GM12878 (cell line): ENCODE data around the gene R3HDM2. TPM values are rescaled to one million over a fixed set of nuclear protein-coding genes. Genes with fewer than 3 reads are reported as not detected.

Experiments
- CUX1 ChIP-seq: IDR thresholded peaks from 2 replicates; pipeline ENCODE4 v1.6.1; 2012; ENCODE audit warnings: improper control_type of control experiment, low read depth, low read length; ENCODE audit not compliant: insufficient replicate concordance
- GATAD2B ChIP-seq: fragments of 450-650 bp; conservative IDR thresholded peaks from 2 replicates; pipeline ENCODE4 v1.6.1; 2017; ENCODE audit warnings: low read depth, mild to moderate bottlenecking, moderate library complexity
- HDAC2 ChIP-seq: fragments of 200-600 bp; sonication (generic); IDR thresholded peaks from 2 replicates; pipeline ENCODE4 v1.6.1; 2017
- JUND ChIP-seq: IDR thresholded peaks from 2 replicates; pipeline ENCODE4 v1.6.1; 2012; ENCODE audit warnings: low read depth, mild to moderate bottlenecking, low read length, improper control_type of control experiment, moderate library complexity
- LARP7 ChIP-seq: fragments of 450-650 bp; IDR thresholded peaks from 2 replicates; pipeline ENCODE4 v1.6.1; 2017; ENCODE audit warnings: mild to moderate bottlenecking
- SP1 ChIP-seq: IDR thresholded peaks from one replicate; pipeline ENCODE4 v1.6.1; 2011; ENCODE audit warnings: low read depth, low read length
- YY1 ChIP-seq: IDR thresholded peaks from 2 replicates; pipeline ENCODE4 v1.6.1; 2011; ENCODE audit warnings: low read depth, mild to moderate bottlenecking, low read length
- ZSCAN29 ChIP-seq: fragments of 450-650 bp; IDR thresholded peaks from 2 replicates; pipeline ENCODE4 v1.6.1; 2017; ENCODE audit warnings: mild to moderate bottlenecking, moderate library complexity
- polyA plus RNA-seq, 11 experiments: library from polyadenylated mRNA; depleted of rRNA in 4 of 11; unstranded in 6 of 11; stranded (reverse) in 5 of 11; fragments of >200 nt; fragmentation: Nextera tagmentation in 4 of 11; fragmentation: Illumina TruSeq in 1 of 11; extraction: Ambion mirVana in 4 of 11; extraction: Trizol in 1 of 11; gene quantifications; 1 replicate in 1 of 11; 2 replicates in 10 of 11; pipeline versions ENCODE4 v1.2.1 to v1.2.3, GENCODE V29; 2011 to 2016; ENCODE audit warnings: inconsistent platforms in 2 of 11, missing spikeins in 2 of 11, low read depth in 1 of 11
- total RNA-seq, 4 experiments: library from RNA; depleted of rRNA in 3 of 4; stranded (reverse); fragments of >200 nt in 3 of 4; fragmentation: Illumina TruSeq in 1 of 4; extraction: Trizol in 1 of 4; gene quantifications; 2 replicates each; pipeline versions ENCODE4 v1.2.1 to v1.2.3, GENCODE V29; 2013 to 2021

R3HDM2 gene
- total and polyA plus RNA-seq, 10 of the 15 experiments (the other 5 are each of a cell fraction or from before 2014, with no cell fraction given): 4.6 to 26.1 (median 11.2) TPM

- TF ChIP-seq GATAD2B: no peak
- TF ChIP-seq CUX1: no peak
- no peak for TF ChIP-seq SP1
- no peak for TF ChIP-seq YY1
- no peak for TF ChIP-seq JUND
- no peak for TF ChIP-seq LARP7
- TF ChIP-seq HDAC2: no peak
- no peak for TF ChIP-seq ZSCAN29
These were observed 23.3 kb upstream of the R3HDM2 start (continued) for GRCh38 chr12:57454213-57454565.
